MM.1S (cell line): ENCODE measurements around the gene EXOC1.

Experiments used
- DNase-seq: peaks from one replicate; pipeline ENCODE4 v3.0.0-alpha.2; 2015
- H2AFZ ChIP-seq: fragments of 300-600 bp; sonication (generic); 2 replicates; pipeline ENCODE4 v1.6.0; 2016; ENCODE audit warnings: antibody characterized with exemption, low read length
- H3F3A ChIP-seq: fragments of 300-600 bp; sonication (generic); 2 replicates; pipeline ENCODE4 v1.6.1; 2016; ENCODE audit warnings: mild to moderate bottlenecking, antibody characterized with exemption, low read length, moderate library complexity, mixed read lengths; ENCODE audit not compliant: insufficient read depth
- H3K27ac ChIP-seq: fragments of 300-600 bp; sonication (generic); 2 replicates; pipeline ENCODE4 v1.5.1; 2016; ENCODE audit warnings: mild to moderate bottlenecking, low read length
- H3K27me3 ChIP-seq: fragments of 300-600 bp; sonication (generic); replicated peaks from 2 replicates; pipeline ENCODE4 v1.6.0; 2016; ENCODE audit warnings: low read length; ENCODE audit not compliant: insufficient read depth
- H3K36me3 ChIP-seq: fragments of 300-600 bp; sonication (generic); replicated peaks from 2 replicates; pipeline ENCODE4 v1.6.1; 2016; ENCODE audit warnings: mild to moderate bottlenecking, low read length, mixed read lengths; ENCODE audit not compliant: insufficient read depth
- H3K4me1 ChIP-seq: fragments of 300-600 bp; sonication (generic); 2 replicates; pipeline ENCODE4 v1.6.1; 2016; ENCODE audit warnings: low read length, mixed read lengths
- H3K4me2 ChIP-seq: fragments of 300-600 bp; sonication (generic); 2 replicates; pipeline ENCODE4 v1.6.0; 2016; ENCODE audit warnings: low read depth, low read length
- H3K4me3 ChIP-seq: fragments of 300-600 bp; sonication (generic); 2 replicates; pipeline ENCODE4 v1.5.1; 2016; ENCODE audit warnings: low read length, mixed read lengths
- H3K79me2 ChIP-seq: fragments of 300-600 bp; sonication (generic); 2 replicates; pipeline ENCODE4 v1.6.1; 2016; ENCODE audit warnings: mixed run types, low read length, mixed read lengths
- H3K9ac ChIP-seq: fragments of 300-600 bp; sonication (generic); 2 replicates; pipeline ENCODE4 v1.6.1; 2016; ENCODE audit warnings: low read length, mixed read lengths
- H3K9me2 ChIP-seq: fragments of 300-600 bp; sonication (generic); replicated peaks from 2 replicates; pipeline ENCODE4 v1.6.1; 2016; ENCODE audit warnings: mild to moderate bottlenecking, low read length, mixed read lengths; ENCODE audit not compliant: insufficient read depth
- H3K9me3 ChIP-seq: fragments of 300-600 bp; sonication (generic); replicated peaks from 2 replicates; pipeline ENCODE4 v1.6.1; 2016; ENCODE audit warnings: mild to moderate bottlenecking, low read length, mixed read lengths; ENCODE audit not compliant: insufficient read depth
- H4K20me1 ChIP-seq: fragments of 300-600 bp; sonication (generic); 2 replicates; pipeline ENCODE4 v1.6.1; 2016; ENCODE audit warnings: mild to moderate bottlenecking, low read length, moderate library complexity, mixed read lengths; ENCODE audit not compliant: insufficient read depth
- CTCF ChIP-seq: fragments of 300-600 bp; sonication (generic); IDR thresholded peaks from 2 replicates; pipeline ENCODE4 v1.5.1; 2016; ENCODE audit warnings: antibody characterized with exemption, low read length, mixed read lengths
- EZH2 ChIP-seq: fragments of 300-600 bp; sonication (generic); optimal IDR thresholded peaks from 2 replicates; pipeline ENCODE3; 2017; ENCODE audit warnings: low read depth, mild to moderate bottlenecking, antibody characterized with exemption, low read length, mixed read lengths
- EZH2phosphoT487 ChIP-seq: fragments of 300-600 bp; sonication (generic); IDR thresholded peaks from 2 replicates; pipeline ENCODE4 v1.6.1; 2018; ENCODE audit warnings: antibody characterized with exemption, low read length

Gene EXOC1

DNA sequence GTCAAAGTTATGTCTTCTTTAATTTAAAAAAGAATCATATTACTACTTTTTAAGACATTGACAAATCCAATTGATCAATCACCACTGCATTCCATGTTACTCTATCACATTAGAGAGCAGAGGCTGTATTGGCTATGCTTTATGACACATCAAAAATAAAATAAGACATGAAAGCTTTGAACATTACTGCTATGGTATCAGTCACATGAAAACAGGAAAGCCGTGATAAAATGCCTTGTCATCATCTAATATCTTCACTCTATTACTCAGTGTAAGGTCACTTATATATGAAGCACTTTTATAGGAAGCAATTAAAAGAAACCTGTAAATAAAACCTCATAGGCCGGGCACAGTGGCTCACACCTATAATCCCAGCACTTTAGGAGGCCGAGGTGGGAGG, 67.6 kb downstream of the EXOC1 start:
- H2AFZ ChIP-seq = no peak overlapping the region
- no peaks in the 10 kb centered on the region for H3K36me3 ChIP-seq
- no peaks in the 10 kb centered on the region for H3F3A ChIP-seq
- H3K79me2 ChIP-seq = no peaks in the 10 kb centered on the region
- no peaks in the 10 kb centered on the region for H3K27me3 ChIP-seq
- H3K4me2 ChIP-seq = no peak overlapping the region
- H3K27ac ChIP-seq = no peak overlapping the region
- no peaks in the 10 kb centered on the region for H3K9me3 ChIP-seq
- H4K20me1 ChIP-seq = no peaks in the 10 kb centered on the region
- no peak overlapping the region for H3K4me3 ChIP-seq
- H3K9me2 ChIP-seq = no peaks in the 10 kb centered on the region
- no peak overlapping the region for H3K9ac ChIP-seq
- TF ChIP-seq EZH2phosphoT487 (no peak), CTCF (no peak), EZH2 (no peak)
- no peak for DNase-seq
- H3K4me1 ChIP-seq = no peaks in the 10 kb centered on the region

DNA sequence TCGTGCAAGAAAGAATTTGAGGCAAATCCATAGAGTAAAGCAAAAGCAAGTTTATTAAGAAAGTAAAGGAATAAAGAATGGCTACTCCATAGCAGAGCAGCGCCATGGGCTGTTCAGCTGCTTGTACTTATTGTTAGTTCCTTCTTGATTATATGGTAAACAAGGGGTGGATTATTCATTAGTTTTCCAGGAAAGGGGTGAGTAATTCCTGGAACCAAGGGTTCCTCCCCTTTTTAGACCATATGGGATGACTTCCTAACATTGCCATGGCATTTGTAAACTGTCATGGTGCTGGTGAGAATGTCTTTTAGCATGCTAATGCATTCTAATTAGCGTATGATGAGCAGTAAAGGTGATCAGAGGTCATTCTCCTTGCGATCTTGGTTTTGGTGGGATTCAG, 71.8 kb downstream of the EXOC1 start:
- TF ChIP-seq CTCF = no peak
- no peak for TF ChIP-seq EZH2phosphoT487
- TF ChIP-seq EZH2 = no peak
- Histone ChIP-seq H3K9me3 (no peaks in the 10 kb centered on the region), H4K20me1 (no peaks in the 10 kb centered on the region), H3K4me3 (no peak overlapping the region), H3K4me2 (no peak overlapping the region), H3K9ac (no peak overlapping the region), H3K4me1 (no peaks in the 10 kb centered on the region), H3K36me3 (no peaks in the 10 kb centered on the region), H3K9me2 (no peaks in the 10 kb centered on the region), H3K27ac (no peak overlapping the region), H3F3A (no peaks in the 10 kb centered on the region), H3K27me3 (no peaks in the 10 kb centered on the region), H3K79me2 (no peaks in the 10 kb centered on the region), H2AFZ (no peak overlapping the region)
- DNase-seq = no peak

DNA sequence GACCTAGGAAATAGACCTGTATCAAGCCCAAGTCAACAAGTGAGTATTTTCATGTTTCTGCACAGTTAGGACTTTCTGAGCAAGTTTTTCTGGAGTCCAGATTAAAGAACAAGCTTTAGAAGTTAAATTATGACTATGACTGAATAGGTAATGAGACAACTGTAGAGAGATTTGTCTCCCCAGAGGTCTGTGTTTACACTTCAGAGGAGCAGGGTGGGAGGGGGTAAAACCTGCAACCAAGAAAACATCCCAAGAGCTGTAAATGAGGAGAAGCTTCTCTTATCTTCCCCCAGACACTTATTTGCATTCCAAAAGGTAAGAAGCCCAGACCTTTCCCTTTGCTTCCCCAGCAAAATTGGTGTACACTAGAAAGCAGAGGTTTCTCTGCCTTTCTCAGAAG, 73.2 kb downstream of the EXOC1 start:
- H3K4me2 ChIP-seq = no peak overlapping the region
- H2AFZ ChIP-seq = no peak overlapping the region
- DNase-seq = no peak
- no peaks in the 10 kb centered on the region for H3K9me2 ChIP-seq
- no peaks in the 10 kb centered on the region for H3K9me3 ChIP-seq
- no peaks in the 10 kb centered on the region for H3K27me3 ChIP-seq
- no peaks in the 10 kb centered on the region for H3F3A ChIP-seq
- H4K20me1 ChIP-seq = no peaks in the 10 kb centered on the region
- H3K4me3 ChIP-seq = no peak overlapping the region
- H3K27ac ChIP-seq = no peak overlapping the region
- no peaks in the 10 kb centered on the region for H3K36me3 ChIP-seq
- no peaks in the 10 kb centered on the region for H3K4me1 ChIP-seq
- no peak overlapping the region for H3K9ac ChIP-seq
- no peaks in the 10 kb centered on the region for H3K79me2 ChIP-seq
- no peak for TF ChIP-seq EZH2phosphoT487
- no peak for TF ChIP-seq EZH2

- Histone ChIP-seq H3K4me1 (no peaks in the 10 kb centered on the region), H3K27me3 (no peaks in the 10 kb centered on the region), H3K9me2 (no peaks in the 10 kb centered on the region), H3K36me3 (no peaks in the 10 kb centered on the region), H3K79me2 (no peaks in the 10 kb centered on the region), H3K4me3 (no peak overlapping the region), H3K9ac (no peak overlapping the region), H3K27ac (no peak overlapping the region), H3K4me2 (no peak overlapping the region), H4K20me1 (no peaks in the 10 kb centered on the region), H3F3A (no peaks in the 10 kb centered on the region), H2AFZ (no peak overlapping the region), H3K9me3 (no peaks in the 10 kb centered on the region)
- no peak for DNase-seq
- TF ChIP-seq EZH2 = no peak
- no peak for TF ChIP-seq EZH2phosphoT487
Observed at GRCh38 chr4:55927803-55928437, 74.5 kb downstream of the EXOC1 start.
